H1 (cell line): ENCODE results near the gene CHST13. TPM values are rescaled to one million over a fixed set of nuclear protein-coding genes. Genes with fewer than 3 reads are reported as not detected.
A peak's percentile ranks its signal among the peaks of the same experiment; 100 is the strongest.

ENCODE experiments used
- CTCF ChIA-PET: fragments of 300-600 bp; sonication (Branson Sonifier 250); formaldehyde crosslinking; loops from one replicate; lab custom pipeline; 2021; ENCODE audit not compliant: partially characterized antibody; lab: Charles Lee
- POLR2A ChIA-PET: fragments of 300-600 bp; sonication (Branson Sonifier 250); formaldehyde crosslinking; loops from one replicate; lab custom pipeline; 2021; ENCODE audit warnings: inconsistent platforms; ENCODE audit not compliant: partially characterized antibody; lab: Charles Lee
- DNase-seq, 2 experiments: peaks; one replicate each; pipeline versions ENCODE4 v3.0.0 to v3.0.0-alpha.2; 2010 to 2022; ENCODE audit warnings: low spot score in 2 of 2, low read depth in 1 of 2, mixed read lengths in 1 of 2
- FAIRE-seq: peaks from 2 replicates; lab custom pipeline; 2011; peaks lifted over from hg19 to GRCh38; lab: Jason Lieb, UNC
- H2AFZ ChIP-seq: 2 replicates; pipeline ENCODE4 v1.8.1; 2012; ENCODE audit warnings: low read length, inconsistent platforms
- H2AK5ac ChIP-seq: 2 replicates; pipeline ENCODE4 v1.6.1; 2013; ENCODE audit warnings: low read depth, low read length
- H2BK120ac ChIP-seq: replicated peaks from 2 replicates; pipeline ENCODE3; 2013; ENCODE audit warnings: low read depth, low read length, inconsistent platforms
- H2BK12ac ChIP-seq: 2 replicates; pipeline ENCODE4 v1.6.1; 2013; ENCODE audit warnings: low read depth, low read length
- H2BK15ac ChIP-seq: 2 replicates; pipeline ENCODE4 v1.6.1; 2013; ENCODE audit warnings: low read length
- H2BK20ac ChIP-seq: 2 replicates; pipeline ENCODE4 v1.6.1; 2013; ENCODE audit warnings: low read length
- H2BK5ac ChIP-seq: 2 replicates; pipeline ENCODE4 v1.6.1; 2013; ENCODE audit warnings: low read depth, low read length
- H3K14ac ChIP-seq: 2 replicates; pipeline ENCODE4 v1.6.1; 2013; ENCODE audit warnings: inconsistent platforms; ENCODE audit not compliant: insufficient read length
- H3K18ac ChIP-seq: 2 replicates; pipeline ENCODE4 v1.6.1; 2013; ENCODE audit warnings: low read length; ENCODE audit errors: extremely low read depth
- H3K23ac ChIP-seq: 2 replicates; pipeline ENCODE4 v1.6.1; 2013; ENCODE audit warnings: inconsistent platforms; ENCODE audit not compliant: insufficient read length
- H3K23me2 ChIP-seq: 2 replicates; pipeline ENCODE4 v1.6.1; 2013; ENCODE audit warnings: low read depth, low read length
- H3K27ac ChIP-seq: 2 replicates; pipeline ENCODE4 v1.6.1; 2011; ENCODE audit warnings: low read depth, low read length, inconsistent platforms
- H3K27me3 ChIP-seq, 4 experiments: replicated peaks in 1 of 4; 1 replicate in 1 of 4; 2 replicates in 3 of 4; pipeline versions ENCODE4 v1.6.1 to v1.8.1; 2011 to 2013; ENCODE audit warnings: low read length in 3 of 4, mild to moderate bottlenecking in 3 of 4, inconsistent platforms in 2 of 4, mixed read lengths in 2 of 4, moderate library complexity in 1 of 4; ENCODE audit not compliant: control insufficient read depth in 3 of 4, insufficient read depth in 3 of 4; ENCODE audit errors: extremely low read depth in 1 of 4
- H3K36me3 ChIP-seq, 4 experiments: 2 replicates each; pipeline versions ENCODE4 v1.6.1 to v1.8.1; 2011 to 2013; ENCODE audit warnings: mild to moderate bottlenecking in 4 of 4, low read length in 3 of 4, moderate library complexity in 2 of 4, control low read depth in 1 of 4, inconsistent platforms in 1 of 4; ENCODE audit not compliant: insufficient read depth in 4 of 4, control insufficient read depth in 2 of 4
- H3K4ac ChIP-seq: replicated peaks from 2 replicates; pipeline ENCODE3; 2013; ENCODE audit warnings: low read length, low read depth, mixed read lengths, inconsistent platforms; ENCODE audit not compliant: insufficient read length
- H3K4me1 ChIP-seq, 4 experiments: replicated peaks in 1 of 4; 1 replicate in 1 of 4; 2 replicates in 3 of 4; pipeline versions ENCODE4 v1.6.1 to v1.8.1; 2011 to 2013; ENCODE audit warnings: low read length in 3 of 4, inconsistent platforms in 2 of 4, mixed read lengths in 1 of 4; ENCODE audit not compliant: insufficient read depth in 4 of 4, control insufficient read depth in 3 of 4
- H3K4me2 ChIP-seq, 2 experiments: 2 replicates each; pipeline versions ENCODE4 v1.6.1 to v1.8.1; 2011 to 2013; ENCODE audit warnings: low read depth in 2 of 2, low read length in 2 of 2, control low read depth in 1 of 2, inconsistent platforms in 1 of 2, mild to moderate bottlenecking in 1 of 2; ENCODE audit not compliant: insufficient read depth in 1 of 2
- H3K4me3 ChIP-seq, 4 experiments: fragments of 200-600, 300-600 bp in 1 of 4; sonication (generic), shearing (Covaris generic), sonication (Bioruptor Twin) in 1 of 4; 2 replicates each; pipeline versions ENCODE4 v1.5.1 to v1.8.1; 2011 to 2016; ENCODE audit warnings: low read length in 4 of 4, low read depth in 3 of 4, control low read depth in 2 of 4, inconsistent platforms in 2 of 4, mild to moderate bottlenecking in 2 of 4, mixed read lengths in 1 of 4, moderate library complexity in 1 of 4; ENCODE audit not compliant: insufficient read depth in 2 of 4; ENCODE audit errors: extremely low read depth in 1 of 4
- H3K56ac ChIP-seq: replicated peaks from 2 replicates; pipeline ENCODE3; 2013; ENCODE audit warnings: low read depth, mild to moderate bottlenecking, mixed read lengths, low read length, inconsistent platforms; ENCODE audit not compliant: insufficient read length
- H3K79me1 ChIP-seq: 2 replicates; pipeline ENCODE4 v1.6.1; 2013; ENCODE audit warnings: low read depth, low read length, control low read depth
- H3K79me2 ChIP-seq, 2 experiments: 2 replicates each; pipeline versions ENCODE4 v1.6.1 to v1.8.1; 2012 to 2013; ENCODE audit warnings: low read length in 2 of 2, mild to moderate bottlenecking in 2 of 2, inconsistent platforms in 1 of 2; ENCODE audit not compliant: insufficient read depth in 2 of 2, control insufficient read depth in 1 of 2
- H3K9ac ChIP-seq, 4 experiments: replicated peaks in 1 of 4; 1 replicate in 1 of 4; 2 replicates in 3 of 4; pipeline versions ENCODE4 v1.6.1 to v1.8.1; 2011 to 2013; ENCODE audit warnings: low read depth in 3 of 4, low read length in 3 of 4, control low read depth in 2 of 4, mild to moderate bottlenecking in 2 of 4, moderate library complexity in 2 of 4, inconsistent platforms in 1 of 4; ENCODE audit errors: extremely low read depth in 1 of 4
- H3K9me3 ChIP-seq, 2 experiments: 2 replicates each; pipeline versions ENCODE4 v1.6.1 to v1.8.1; 2012 to 2013; ENCODE audit warnings: mild to moderate bottlenecking in 2 of 2, moderate library complexity in 2 of 2, control low read depth in 1 of 2, inconsistent platforms in 1 of 2, low read depth in 1 of 2, low read length in 1 of 2, mixed read lengths in 1 of 2; ENCODE audit not compliant: insufficient read depth in 2 of 2
- H4K20me1 ChIP-seq, 2 experiments: replicated peaks in 1 of 2; 2 replicates each; pipeline versions ENCODE3 to v1.8.1; 2011 to 2013; ENCODE audit warnings: inconsistent platforms in 2 of 2, low read length in 2 of 2, mild to moderate bottlenecking in 1 of 2; ENCODE audit not compliant: insufficient read depth in 2 of 2, control insufficient read depth in 1 of 2
- H4K5ac ChIP-seq: 2 replicates; pipeline ENCODE4 v1.6.1; 2013; ENCODE audit warnings: low read length, low read depth, mixed read lengths, inconsistent platforms; ENCODE audit not compliant: insufficient read length
- H4K8ac ChIP-seq: 2 replicates; pipeline ENCODE4 v1.8.0; 2013; ENCODE audit warnings: mild to moderate bottlenecking, moderate library complexity, low read length, inconsistent platforms; ENCODE audit not compliant: insufficient read depth; ENCODE audit errors: extremely low read depth
- H4K91ac ChIP-seq: replicated peaks from 2 replicates; pipeline ENCODE3; 2013; ENCODE audit warnings: low read length, mixed read lengths, inconsistent platforms; ENCODE audit not compliant: insufficient read length
- EP300 ChIP-seq, 2 experiments: IDR thresholded peaks; 1 replicate in 1 of 2; 2 replicates in 1 of 2; pipeline ENCODE4 v1.6.1; 2011 to 2012; ENCODE audit warnings: low read depth in 2 of 2, low read length in 2 of 2, mild to moderate bottlenecking in 2 of 2, borderline replicate concordance in 1 of 2, inconsistent platforms in 1 of 2, moderate library complexity in 1 of 2
- EZH2 ChIP-seq: fragments of 200-600 bp; sonication (generic); IDR thresholded peaks from 2 replicates; pipeline ENCODE4 v1.7.1; 2012; ENCODE audit warnings: low read depth, mild to moderate bottlenecking, moderate library complexity, low read length, inconsistent platforms; ENCODE audit not compliant: severe bottlenecking
- JUN ChIP-seq: IDR thresholded peaks from 2 replicates; pipeline ENCODE4 v1.6.1; 2011; ENCODE audit warnings: low read depth, mild to moderate bottlenecking, improper control_type of control experiment, low read length
- POLR2AphosphoS5 ChIP-seq: IDR thresholded peaks from 2 replicates; pipeline ENCODE4 v1.6.1; 2011; ENCODE audit warnings: low read depth, low read length
- RAD21 ChIP-seq, 2 experiments: IDR thresholded peaks in 1 of 2; conservative IDR thresholded peaks in 1 of 2; 2 replicates each; pipeline ENCODE4 v1.6.1; 2011; ENCODE audit warnings: low read depth in 2 of 2, low read length in 2 of 2, improper control_type of control experiment in 1 of 2, inconsistent platforms in 1 of 2, mild to moderate bottlenecking in 1 of 2, moderate library complexity in 1 of 2
- SAP30 ChIP-seq: fragments of 300-600 bp; sonication (generic); IDR thresholded peaks from 2 replicates; pipeline ENCODE4 v1.7.1; 2012; ENCODE audit warnings: low read length, moderate library complexity, mild to moderate bottlenecking, inconsistent platforms; ENCODE audit not compliant: insufficient read depth, insufficient replicate concordance
- SIN3A ChIP-seq, 2 experiments: IDR thresholded peaks in 1 of 2; conservative IDR thresholded peaks in 1 of 2; 2 replicates each; pipeline ENCODE4 v1.6.1; 2011 to 2012; ENCODE audit warnings: low read length in 2 of 2, improper control_type of control experiment in 1 of 2, low read depth in 1 of 2, mild to moderate bottlenecking in 1 of 2
- SIX5 ChIP-seq: IDR thresholded peaks from 2 replicates; pipeline ENCODE4 v1.6.1; 2011; ENCODE audit warnings: mild to moderate bottlenecking, low read depth, low read length
- SP1 ChIP-seq: IDR thresholded peaks from 2 replicates; pipeline ENCODE4 v1.6.1; 2011; ENCODE audit warnings: low read depth, low read length
- YY1 ChIP-seq: IDR thresholded peaks from 2 replicates; pipeline ENCODE4 v1.6.1; 2011; ENCODE audit warnings: low read depth, mild to moderate bottlenecking, low read length
- WGBS, 2 experiments: shearing (Covaris generic) in 1 of 2; methylation state at CpG; one replicate each; pipeline versions ENCODE4 v1.1.6 to v1.1.7; 2013 to 2015; ENCODE audit warnings: low lambda C conversion rate in 2 of 2, mixed read lengths in 2 of 2, inconsistent platforms in 1 of 2, low coverage in 1 of 2, missing lambda C conversion rate in 1 of 2; ENCODE audit not compliant: insufficient replicate concordance in 2 of 2, insufficient coverage in 1 of 2, insufficient read length in 1 of 2; ENCODE audit errors: extremely low coverage in 1 of 2, missing lambda C conversion rate in 1 of 2; 5-methylcytosine and 5-hydroxymethylcytosine counted together
- polyA plus RNA-seq, 7 experiments: library from polyadenylated mRNA; depleted of rRNA in 3 of 7; stranded (reverse) in 5 of 7; unstranded in 2 of 7; fragments of >200 nt in 5 of 7; fragments of 200-250 nt in 2 of 7; gene quantifications; 1 replicate in 5 of 7; 2 replicates in 1 of 7; 4 replicates in 1 of 7; pipeline versions ENCODE4 v1.2.1 to v1.2.3, GENCODE V29; 2011 to 2013; ENCODE audit warnings: missing spikeins in 2 of 7, mixed read lengths in 2 of 7
- total RNA-seq: library from RNA; stranded (reverse); fragmentation: NEBNext Ultra II Directional; extraction: Animal tissue kit (Norgen Biotek cat#: 25700); gene quantifications from 2 replicates; pipeline ENCODE4 v1.2.1, GENCODE V29; 2021
- TF ChIP-seq, protein P1 (sequence below): IDR thresholded peaks from 2 replicates; pipeline ENCODE4 v1.6.1; 2011; ENCODE audit warnings: low read length, improper control_type of control experiment

Gene CHST13
- total and polyA plus RNA-seq, 2 of the 8 experiments (the other 6 are each of a cell fraction or from before 2014, with no cell fraction given), result 5.4 to 11.7 TPM

DNA sequence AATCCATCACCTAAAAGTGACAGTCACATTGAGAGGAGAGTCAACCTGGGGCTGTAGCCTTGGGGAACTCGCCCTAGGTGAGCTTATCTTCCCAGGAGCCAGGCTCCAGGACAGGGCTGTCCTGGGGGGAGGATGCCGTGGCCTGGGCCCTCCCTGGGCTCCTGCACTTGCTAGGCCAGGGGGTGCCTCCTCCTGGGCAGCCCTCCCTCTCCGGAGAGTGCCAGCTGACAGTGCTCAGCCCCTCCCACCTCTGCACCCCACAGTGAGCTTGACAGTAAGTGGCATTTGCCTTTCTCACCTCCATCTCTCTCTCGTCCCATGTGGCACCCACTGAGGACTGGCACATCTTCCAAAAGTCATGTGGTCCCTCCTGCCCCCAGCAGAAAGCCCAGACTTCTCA lies 25.5 kb upstream of the CHST13 start:
- DNase-seq (no peak), FAIRE-seq (no peak)
- Histone ChIP-seq H4K8ac (no peak overlapping the region; the same call in none of the 2 replicates), H3K4me1 (peaks cover 0 to 22% (median 16%) of the 10 kb centered on the region in 4 experiments; a peak in 6 of 7 replicates), H3K9me3 (no peaks in the 10 kb centered on the region), H3K18ac (0 out of 2 replicates have a peak overlapping the region, but pooled peaks have one; percentile 13), H2AFZ (no peak overlapping the region), H3K4me2 (no peak overlapping the region; a peak in 1 of 4 replicates), H2BK5ac (peak overlapping the region; percentile 68; the same call in 1 of the 2 replicates), H3K27ac (no peak overlapping the region), H3K79me2 (peaks cover 0 to 3% of the 10 kb centered on the region in 2 experiments; a peak in 1 of 4 replicates), H2BK15ac (0 out of 2 replicates have a peak overlapping the region, but pooled peaks have one; percentile 40), H3K14ac (no peak overlapping the region), H3K9ac (no peak overlapping the region), H2BK20ac (no peak overlapping the region), H3K4ac (no peak overlapping the region), H3K23ac (no peak overlapping the region), H3K4me3 (no peak overlapping the region), H4K5ac (no peak overlapping the region), H4K91ac (peak overlapping the region; percentile 6), H3K56ac (no peak overlapping the region), H4K20me1 (peaks cover 0 to 6% of the 10 kb centered on the region in 2 experiments), H3K27me3 (no peaks in the 10 kb centered on the region), H3K23me2 (peaks cover 2% of the 10 kb centered on the region; the same call in 1 of the 2 replicates), H3K79me1 (no peaks in the 10 kb centered on the region; the same call in 1 of the 2 replicates), H2BK120ac (no peak overlapping the region), H2BK12ac (peak overlapping the region; percentile 43; the same call in 1 of the 2 replicates), H2AK5ac (peak overlapping the region; percentile 28; the same call in 1 of the 2 replicates), H3K36me3 (no peaks in the 10 kb centered on the region; a peak in 1 of 8 replicates)
- 55% methylated on average over 4 of the region's 4 CpGs; no CpG with 5 or more reads in 1 of the 2 experiments for WGBS, 2 experiments
- CTCF ChIA-PET, result interaction anchor here (0.8 to 6.6 kb wide), 8 partner anchors 10 to 1045 kb away, joined by 3 to 49 read pairs (median 4); no protein-coding TSS in a partner anchor
- POLR2A ChIA-PET, result interaction anchor here (0.8 to 1.3 kb wide), 2 partner anchors 22 to 231 kb away, joined by 3 to 4 read pairs; no protein-coding TSS in a partner anchor
- TF ChIP-seq EP300 (IDR thresholded peaks at IDR 0.05; ENCODE audit: borderline replicate concordance in 1 of 2, low read depth in 2 of 2, low read length in 2 of 2) (no peak), EZH2 (no peak), SIN3A (conservative IDR thresholded peaks at IDR 0.05 in 1 of 2, IDR thresholded peaks at IDR 0.05 in 1 of 2; ENCODE audit: low read depth in 1 of 2, low read length in 2 of 2) (no peak), YY1 (no peak), JUN (no peak), SP1 (no peak), POLR2AphosphoS5 (no peak), RAD21 (IDR thresholded peaks at IDR 0.05 in 1 of 2, conservative IDR thresholded peaks at IDR 0.05 in 1 of 2; ENCODE audit: low read depth in 2 of 2, low read length in 2 of 2) (no peak), SIX5 (no peak), SAP30 (no peak)
- TF ChIP-seq, protein P1, sequence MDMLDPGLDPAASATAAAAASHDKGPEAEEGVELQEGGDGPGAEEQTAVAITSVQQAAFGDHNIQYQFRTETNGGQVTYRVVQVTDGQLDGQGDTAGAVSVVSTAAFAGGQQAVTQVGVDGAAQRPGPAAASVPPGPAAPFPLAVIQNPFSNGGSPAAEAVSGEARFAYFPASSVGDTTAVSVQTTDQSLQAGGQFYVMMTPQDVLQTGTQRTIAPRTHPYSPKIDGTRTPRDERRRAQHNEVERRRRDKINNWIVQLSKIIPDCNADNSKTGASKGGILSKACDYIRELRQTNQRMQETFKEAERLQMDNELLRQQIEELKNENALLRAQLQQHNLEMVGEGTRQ, result no peak
